GM23338 (cell line): ENCODE data around the gene SCN2B. TPM values are rescaled to one million over a fixed set of nuclear protein-coding genes. Genes with fewer than 3 reads are reported as not detected.

Experiments used
- ATAC-seq: fragments of 200-7000 bp; cut with Tn5 transposase; 3 replicates; pipeline ENCODE4 v1.9.1; 2020
- DNase-seq: peaks from one replicate; pipeline ENCODE4 v3.0.0-alpha.2; 2015; ENCODE audit warnings: low spot score
- H2AFZ ChIP-seq: fragments of 200-600 bp; sonication (generic); 2 replicates; pipeline ENCODE4 v1.8.0; 2016; ENCODE audit warnings: antibody characterized with exemption, mild to moderate bottlenecking, moderate library complexity
- H3F3A ChIP-seq: fragments of 200-600 bp; sonication (generic); replicated peaks from 2 replicates; pipeline ENCODE4 v1.8.0; 2017; ENCODE audit warnings: antibody characterized with exemption, mixed run types, low read depth
- H3K27ac ChIP-seq: fragments of 200-600 bp; sonication (generic); 2 replicates; pipeline ENCODE4 v1.6.1; 2016; ENCODE audit warnings: low read depth
- H3K27me3 ChIP-seq: fragments of 200-600 bp; sonication (generic); 2 replicates; pipeline ENCODE4 v1.8.0; 2016; ENCODE audit warnings: mild to moderate bottlenecking, mixed run types, moderate library complexity; ENCODE audit not compliant: insufficient read depth
- H3K36me3 ChIP-seq: fragments of 200-600 bp; sonication (generic); 2 replicates; pipeline ENCODE4 v1.8.0; 2016; ENCODE audit warnings: mild to moderate bottlenecking; ENCODE audit not compliant: insufficient read depth
- H3K4me1 ChIP-seq: fragments of 200-600 bp; sonication (generic); 2 replicates; pipeline ENCODE4 v1.8.0; 2016; ENCODE audit warnings: mild to moderate bottlenecking, moderate library complexity; ENCODE audit not compliant: insufficient read depth
- H3K4me2 ChIP-seq: fragments of 200-600 bp; sonication (generic); 2 replicates; pipeline ENCODE4 v1.7.1; 2017; ENCODE audit warnings: mixed run types
- H3K4me3 ChIP-seq: fragments of 200-600 bp; sonication (generic); 2 replicates; pipeline ENCODE4 v1.6.1; 2016; ENCODE audit warnings: mixed run types
- H3K79me2 ChIP-seq: fragments of 200-600 bp; sonication (generic); replicated peaks from 2 replicates; pipeline ENCODE4 v1.8.0; 2017; ENCODE audit warnings: mild to moderate bottlenecking; ENCODE audit not compliant: insufficient read depth
- H3K9me2 ChIP-seq: fragments of 200-600 bp; sonication (generic); 2 replicates; pipeline ENCODE4 v1.8.0; 2017; ENCODE audit not compliant: insufficient read depth
- H4K20me1 ChIP-seq: fragments of 200-600 bp; sonication (generic); replicated peaks from 2 replicates; pipeline ENCODE4 v1.8.0; 2017; ENCODE audit warnings: mild to moderate bottlenecking; ENCODE audit not compliant: insufficient read depth
- H3K27ac Mint-ChIP-seq: 2 replicates; pipeline ENCODE4 v1.8.0; 2020; ENCODE audit warnings: inconsistent platforms, mild to moderate bottlenecking, moderate library complexity, mixed read lengths
- H3K27me3 Mint-ChIP-seq: 3 replicates; pipeline ENCODE4 v1.8.0; 2022; ENCODE audit warnings: low read depth, mild to moderate bottlenecking, moderate library complexity, mixed read lengths, inconsistent platforms; ENCODE audit not compliant: insufficient read depth, poor library complexity
- H3K36me3 Mint-ChIP-seq: 3 replicates; pipeline ENCODE4 v1.8.0; 2021; ENCODE audit warnings: low read depth, mild to moderate bottlenecking, inconsistent platforms, moderate library complexity, mixed read lengths
- H3K4me1 Mint-ChIP-seq: 3 replicates; pipeline ENCODE4 v1.8.0; 2020; ENCODE audit warnings: mild to moderate bottlenecking, inconsistent platforms, mixed read lengths
- H3K4me3 Mint-ChIP-seq: 3 replicates; pipeline ENCODE4 v1.8.0; 2021; ENCODE audit warnings: moderate library complexity, mild to moderate bottlenecking, inconsistent platforms, mixed read lengths
- H3K9me3 Mint-ChIP-seq: 3 replicates; pipeline ENCODE4 v1.8.0; 2020; ENCODE audit warnings: moderate library complexity, mild to moderate bottlenecking, inconsistent platforms, mixed read lengths
- CREB1 ChIP-seq: fragments of 250-450 bp; sonication (Bioruptor Pico); IDR thresholded peaks from 2 replicates; pipeline ENCODE4 v1.5.0; 2020; ENCODE audit warnings: low read depth, mild to moderate bottlenecking, moderate library complexity
- EZH2 ChIP-seq: fragments of 200-600 bp; sonication (generic); IDR thresholded peaks from one replicate; pipeline ENCODE4 v1.8.0; 2017; ENCODE audit warnings: antibody characterized with exemption, mild to moderate bottlenecking, low read depth; ENCODE audit not compliant: unreplicated experiment
- EZH2phosphoT487 ChIP-seq: fragments of 200-600 bp; sonication (generic); IDR thresholded peaks from one replicate; pipeline ENCODE4 v1.8.1; 2018; ENCODE audit warnings: antibody characterized with exemption; ENCODE audit not compliant: unreplicated experiment
- JUNB ChIP-seq: IDR thresholded peaks from one replicate; pipeline ENCODE4 v1.6.1; 2016; ENCODE audit warnings: antibody characterized with exemption; ENCODE audit not compliant: unreplicated experiment
- NANOG ChIP-seq: IDR thresholded peaks from 2 replicates; pipeline ENCODE4 v1.6.1; 2016; ENCODE audit warnings: antibody characterized with exemption, borderline replicate concordance
- POLR2AphosphoS5 ChIP-seq: IDR thresholded peaks from 2 replicates; pipeline ENCODE4 v1.6.1; 2016; ENCODE audit warnings: antibody characterized with exemption, low read depth
- STAT1 ChIP-seq: IDR thresholded peaks from one replicate; pipeline ENCODE4 v1.6.1; 2016; ENCODE audit warnings: antibody characterized with exemption; ENCODE audit not compliant: unreplicated experiment
- ZNF114 ChIP-seq: fragments of 250-450 bp; sonication (Bioruptor Pico); IDR thresholded peaks from 2 replicates; pipeline ENCODE4 v1.5.0; 2020; ENCODE audit warnings: mild to moderate bottlenecking, moderate library complexity
- ZNF331 ChIP-seq: fragments of 250-450 bp; sonication (Bioruptor Pico); IDR thresholded peaks from 2 replicates; pipeline ENCODE4 v1.5.0; 2020; ENCODE audit warnings: low read depth, mild to moderate bottlenecking, moderate library complexity
- polyA plus RNA-seq: library from polyadenylated mRNA; unstranded; fragments of >200 nt; fragmentation: Nextera tagmentation; extraction: Ambion mirVana; gene quantifications from 2 replicates; pipeline ENCODE4 v1.2.1, GENCODE V29; 2016
- total RNA-seq: library from RNA; depleted of rRNA; stranded (reverse); fragments of >200 nt; shearing (Covaris generic); gene quantifications from 2 replicates; pipeline ENCODE4 v1.2.3, GENCODE V29; 2014
- TF ChIP-seq, protein P1 (sequence below): IDR thresholded peaks from one replicate; pipeline ENCODE4 v1.6.1; 2018; ENCODE audit warnings: antibody characterized with exemption; ENCODE audit not compliant: unreplicated experiment
- TF ChIP-seq, protein P2 (sequence below): IDR thresholded peaks from 2 replicates; pipeline ENCODE4 v1.6.1; 2016; ENCODE audit warnings: antibody characterized with exemption
- TF ChIP-seq, protein P3 (sequence below), 2 experiments: fragments of 200-600 bp in 1 of 2; sonication (generic) in 1 of 2; conservative IDR thresholded peaks; 2 replicates each; pipeline versions ENCODE4 v1.5.1 to v1.6.1; 2016 to 2017; ENCODE audit warnings: antibody characterized with exemption in 2 of 2, low read depth in 2 of 2, mild to moderate bottlenecking in 2 of 2, moderate library complexity in 1 of 2

The SCN2B gene
- total and polyA plus RNA-seq, 2 experiments from 2014 or later, result 0.03 TPM; not detected in 1

- TF ChIP-seq, protein P1, sequence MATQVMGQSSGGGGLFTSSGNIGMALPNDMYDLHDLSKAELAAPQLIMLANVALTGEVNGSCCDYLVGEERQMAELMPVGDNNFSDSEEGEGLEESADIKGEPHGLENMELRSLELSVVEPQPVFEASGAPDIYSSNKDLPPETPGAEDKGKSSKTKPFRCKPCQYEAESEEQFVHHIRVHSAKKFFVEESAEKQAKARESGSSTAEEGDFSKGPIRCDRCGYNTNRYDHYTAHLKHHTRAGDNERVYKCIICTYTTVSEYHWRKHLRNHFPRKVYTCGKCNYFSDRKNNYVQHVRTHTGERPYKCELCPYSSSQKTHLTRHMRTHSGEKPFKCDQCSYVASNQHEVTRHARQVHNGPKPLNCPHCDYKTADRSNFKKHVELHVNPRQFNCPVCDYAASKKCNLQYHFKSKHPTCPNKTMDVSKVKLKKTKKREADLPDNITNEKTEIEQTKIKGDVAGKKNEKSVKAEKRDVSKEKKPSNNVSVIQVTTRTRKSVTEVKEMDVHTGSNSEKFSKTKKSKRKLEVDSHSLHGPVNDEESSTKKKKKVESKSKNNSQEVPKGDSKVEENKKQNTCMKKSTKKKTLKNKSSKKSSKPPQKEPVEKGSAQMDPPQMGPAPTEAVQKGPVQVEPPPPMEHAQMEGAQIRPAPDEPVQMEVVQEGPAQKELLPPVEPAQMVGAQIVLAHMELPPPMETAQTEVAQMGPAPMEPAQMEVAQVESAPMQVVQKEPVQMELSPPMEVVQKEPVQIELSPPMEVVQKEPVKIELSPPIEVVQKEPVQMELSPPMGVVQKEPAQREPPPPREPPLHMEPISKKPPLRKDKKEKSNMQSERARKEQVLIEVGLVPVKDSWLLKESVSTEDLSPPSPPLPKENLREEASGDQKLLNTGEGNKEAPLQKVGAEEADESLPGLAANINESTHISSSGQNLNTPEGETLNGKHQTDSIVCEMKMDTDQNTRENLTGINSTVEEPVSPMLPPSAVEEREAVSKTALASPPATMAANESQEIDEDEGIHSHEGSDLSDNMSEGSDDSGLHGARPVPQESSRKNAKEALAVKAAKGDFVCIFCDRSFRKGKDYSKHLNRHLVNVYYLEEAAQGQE, result no peak
- TF ChIP-seq ZNF331 (CRISPR knock-in tag), result no peak
- no peak for TF ChIP-seq EZH2
- no peak for TF ChIP-seq ZNF114 (CRISPR knock-in tag)
- TF ChIP-seq, protein P2, sequence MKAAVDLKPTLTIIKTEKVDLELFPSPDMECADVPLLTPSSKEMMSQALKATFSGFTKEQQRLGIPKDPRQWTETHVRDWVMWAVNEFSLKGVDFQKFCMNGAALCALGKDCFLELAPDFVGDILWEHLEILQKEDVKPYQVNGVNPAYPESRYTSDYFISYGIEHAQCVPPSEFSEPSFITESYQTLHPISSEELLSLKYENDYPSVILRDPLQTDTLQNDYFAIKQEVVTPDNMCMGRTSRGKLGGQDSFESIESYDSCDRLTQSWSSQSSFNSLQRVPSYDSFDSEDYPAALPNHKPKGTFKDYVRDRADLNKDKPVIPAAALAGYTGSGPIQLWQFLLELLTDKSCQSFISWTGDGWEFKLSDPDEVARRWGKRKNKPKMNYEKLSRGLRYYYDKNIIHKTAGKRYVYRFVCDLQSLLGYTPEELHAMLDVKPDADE, result no peak
- TF ChIP-seq, protein P3, sequence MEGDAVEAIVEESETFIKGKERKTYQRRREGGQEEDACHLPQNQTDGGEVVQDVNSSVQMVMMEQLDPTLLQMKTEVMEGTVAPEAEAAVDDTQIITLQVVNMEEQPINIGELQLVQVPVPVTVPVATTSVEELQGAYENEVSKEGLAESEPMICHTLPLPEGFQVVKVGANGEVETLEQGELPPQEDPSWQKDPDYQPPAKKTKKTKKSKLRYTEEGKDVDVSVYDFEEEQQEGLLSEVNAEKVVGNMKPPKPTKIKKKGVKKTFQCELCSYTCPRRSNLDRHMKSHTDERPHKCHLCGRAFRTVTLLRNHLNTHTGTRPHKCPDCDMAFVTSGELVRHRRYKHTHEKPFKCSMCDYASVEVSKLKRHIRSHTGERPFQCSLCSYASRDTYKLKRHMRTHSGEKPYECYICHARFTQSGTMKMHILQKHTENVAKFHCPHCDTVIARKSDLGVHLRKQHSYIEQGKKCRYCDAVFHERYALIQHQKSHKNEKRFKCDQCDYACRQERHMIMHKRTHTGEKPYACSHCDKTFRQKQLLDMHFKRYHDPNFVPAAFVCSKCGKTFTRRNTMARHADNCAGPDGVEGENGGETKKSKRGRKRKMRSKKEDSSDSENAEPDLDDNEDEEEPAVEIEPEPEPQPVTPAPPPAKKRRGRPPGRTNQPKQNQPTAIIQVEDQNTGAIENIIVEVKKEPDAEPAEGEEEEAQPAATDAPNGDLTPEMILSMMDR (conservative IDR thresholded peaks at IDR 0.05; ENCODE audit: low read depth in 2 of 2), result no peak
- TF ChIP-seq CREB1 (CRISPR knock-in tag), result no peak
Observed at GRCh38 chr11:118167253-118167652, 9.2 kb downstream of the SCN2B start (continued).

- H3K27ac ChIP-seq, result no peak overlapping the region
- no peak overlapping the region for H2AFZ ChIP-seq
- no peaks in the 10 kb centered on the region for H3K36me3 ChIP-seq
- H3K4me1 ChIP-seq, result peaks cover 13% of the 10 kb centered on the region
- H3F3A ChIP-seq, result no peaks in the 10 kb centered on the region
- ATAC-seq, result no peak
- no peaks in the 10 kb centered on the region; the same call in 1 of the 2 replicates for H4K20me1 ChIP-seq
- Mint-ChIP-seq H3K27me3 (peaks cover 25% of the 10 kb centered on the region), H3K27ac (no peak overlapping the region), H3K4me1 (peaks cover 23% of the 10 kb centered on the region), H3K4me3 (no peak overlapping the region), H3K36me3 (no peaks in the 10 kb centered on the region), H3K9me3 (no peaks in the 10 kb centered on the region)
- DNase-seq, result no peak
- H3K9me2 ChIP-seq, result no peaks in the 10 kb centered on the region
- H3K4me3 ChIP-seq, result no peak overlapping the region
- no peaks in the 10 kb centered on the region for H3K79me2 ChIP-seq
- no peak overlapping the region for H3K4me2 ChIP-seq
- H3K27me3 ChIP-seq, result peaks cover 48% of the 10 kb centered on the region
- TF ChIP-seq, protein P1, result no peak
- TF ChIP-seq, protein P3 (conservative IDR thresholded peaks at IDR 0.05; ENCODE audit: low read depth in 2 of 2), result no peak
- TF ChIP-seq STAT1 (no peak), EZH2 (no peak), CREB1 (CRISPR knock-in tag) (no peak), ZNF331 (CRISPR knock-in tag) (no peak), JUNB (no peak), EZH2phosphoT487 (no peak), POLR2AphosphoS5 (no peak), NANOG (no peak), ZNF114 (CRISPR knock-in tag) (no peak)
- TF ChIP-seq, protein P2, result no peak
Observed at GRCh38 chr11:118166641-118167040, 9.8 kb downstream of the SCN2B start.
